Fibroblast of the aortic adventitia (primary cell): ENCODE results near the gene ZNF473. TPM values are rescaled to one million over a fixed set of nuclear protein-coding genes. Genes with fewer than 3 reads are reported as not detected.
"Not testable (repeated sequence)": the region's sequence is repeated elsewhere in the genome, so short reads cannot be mapped to it uniquely, and the experiment has no call there.

Experiments used
- DNase-seq: peaks from one replicate; pipeline ENCODE4 v3.0.0-alpha.2; 2010; ENCODE audit warnings: low read depth
- H3K4me3 ChIP-seq: 2 replicates; pipeline ENCODE4 v1.5.1; 2011; ENCODE audit warnings: low read depth, mild to moderate bottlenecking, control low read depth, low read length, moderate library complexity
- CTCF ChIP-seq: IDR thresholded peaks from 2 replicates; pipeline ENCODE4 v1.5.1; 2011; ENCODE audit warnings: mild to moderate bottlenecking, low read length, control low read depth, inconsistent platforms; ENCODE audit not compliant: insufficient read depth
- total RNA-seq: library from RNA; depleted of rRNA; stranded (reverse); fragments of >200 nt; gene quantifications from 2 replicates; pipeline ENCODE4 v1.2.3, GENCODE V29; 2012; ENCODE audit warnings: low replicate concordance

The ZNF473 gene
- total RNA-seq, 1 donor: 11.0 TPM

- no peak for DNase-seq
- H3K4me3 ChIP-seq: no peak overlapping the region
- no peak for TF ChIP-seq CTCF
Measured at GRCh38 chr19:50044922-50045321, 19.1 kb downstream of the ZNF473 start.

- H3K4me3 ChIP-seq: no peak overlapping the region
- peak; percentile 16 for DNase-seq
- TF ChIP-seq CTCF: peak; percentile 49
Measured at GRCh38 chr19:50046649-50047503, 21.1 kb downstream of the ZNF473 start.

GRCh38 chr19:50047671-50048070 lies 21.9 kb downstream of the ZNF473 start:
- no peak for TF ChIP-seq CTCF
- no peak overlapping the region for H3K4me3 ChIP-seq
- no peak for DNase-seq

GRCh38 chr19:50050406-50051227 lies 24.8 kb downstream of the ZNF473 start:
- TF ChIP-seq CTCF: no peak
- DNase-seq: peak; percentile 61
- peak overlapping the region; percentile 65 for H3K4me3 ChIP-seq

- DNase-seq: not testable (repeated sequence)
- H3K4me3 ChIP-seq: peak overlapping the region; percentile 65
Measured at GRCh38 chr19:50051228-50051895, 25.6 kb downstream of the ZNF473 start.

- no peak for DNase-seq
Measured at GRCh38 chr19:50051964-50052363, 26.2 kb downstream of the ZNF473 start.

More at GRCh38 chr19:50051964-50052363, 26.2 kb downstream of the ZNF473 start:
- H3K4me3 ChIP-seq: no peak overlapping the region
- TF ChIP-seq CTCF: no peak
